ENCODE results near the gene DSTN.
A peak's percentile ranks its signal among the peaks of the same experiment; 100 is the strongest.

Gene DSTN

GRCh38 chr20:17584689-17585088 is 14.8 kb downstream of the DSTN start:
- DNase-seq = no peak

GRCh38 chr20:17586250-17586649 is 16.4 kb downstream of the DSTN start:
- DNase-seq = no peak

- DNase-seq = no peak
Observed at GRCh38 chr20:17587148-17587547, 17.3 kb downstream of the DSTN start.

GRCh38 chr20:17587824-17588223 is 17.9 kb downstream of the DSTN start:
- no peak for DNase-seq

- no peak for DNase-seq
Observed at GRCh38 chr20:17589161-17589834, 19.4 kb downstream of the DSTN start.

- DNase-seq = no peak
Observed at GRCh38 chr20:17590245-17590644, 20.4 kb downstream of the DSTN start.

GRCh38 chr20:17593902-17594301 is 24.0 kb downstream of the DSTN start:
- DNase-seq = no peak

GRCh38 chr20:17594443-17594842 is 24.6 kb downstream of the DSTN start:
- no peak for DNase-seq

- no peak for DNase-seq
Observed at GRCh38 chr20:17595856-17596255, 26.0 kb downstream of the DSTN start.

- DNase-seq = no peak
Observed at GRCh38 chr20:17598013-17598550, 28.2 kb downstream of the DSTN start.

- no peak for DNase-seq
Observed at GRCh38 chr20:17601957-17602356, 32.1 kb downstream of the DSTN start.

- no peak for DNase-seq
Observed at GRCh38 chr20:17602493-17602892, 32.6 kb downstream of the DSTN start.

GRCh38 chr20:17605131-17605660 is 35.3 kb downstream of the DSTN start:
- no peak for DNase-seq

- no peak for DNase-seq
Observed at GRCh38 chr20:17606001-17606400, 36.1 kb downstream of the DSTN start.

GRCh38 chr20:17608701-17609497 is 39.0 kb downstream of the DSTN start:
- no peak for DNase-seq

GRCh38 chr20:17609811-17610377 is 40.0 kb downstream of the DSTN start:
- DNase-seq = no peak

GRCh38 chr20:17610566-17611289 is 40.9 kb downstream of the DSTN start:
- DNase-seq = no peak

- DNase-seq = peak in 1 of 2 experiments; percentile 15
Observed at GRCh38 chr20:17611290-17611539, 41.3 kb downstream of the DSTN start.

- DNase-seq = no peak
Observed at GRCh38 chr20:17611540-17612286, 41.8 kb downstream of the DSTN start.

GRCh38 chr20:17612287-17612991 is 42.6 kb downstream of the DSTN start:
- DNase-seq = peak in 1 of 2 experiments; percentile 18

- no peak for DNase-seq
Observed at GRCh38 chr20:17612992-17613327, 43.1 kb downstream of the DSTN start.
